Activated CD8-positive, alpha-beta memory T cell treated with anti-CD3 and anti-CD28 coated beads for 24 hours (primary cell): Measurements from ENCODE around the gene GUCD1.

Source experiments
- DNase-seq: peaks from one replicate; pipeline ENCODE4 v3.0.0-alpha.2; 2020

GUCD1 gene

GRCh38 chr22:24523873-24524272 is 31.1 kb downstream of the GUCD1 start:
- DNase-seq = no peak

GRCh38 chr22:24521791-24522245 is 33.1 kb downstream of the GUCD1 start:
- DNase-seq = peak; percentile 69

GRCh38 chr22:24519496-24519895 is 35.4 kb downstream of the GUCD1 start:
- no peak for DNase-seq

GRCh38 chr22:24518771-24519485 is 36.0 kb downstream of the GUCD1 start:
- DNase-seq = no peak

- no peak for DNase-seq
Observed at GRCh38 chr22:24518228-24518627, 36.7 kb downstream of the GUCD1 start.

- no peak for DNase-seq
Observed at GRCh38 chr22:24517446-24517845, 37.5 kb downstream of the GUCD1 start.

- no peak for DNase-seq
Observed at GRCh38 chr22:24516301-24516737, 38.6 kb downstream of the GUCD1 start.

- DNase-seq = no peak
Observed at GRCh38 chr22:24515027-24515338, 40.0 kb downstream of the GUCD1 start.

- DNase-seq = no peak
Observed at GRCh38 chr22:24514241-24515026, 40.5 kb downstream of the GUCD1 start.

- no peak for DNase-seq
Observed at GRCh38 chr22:24513378-24514240, 41.3 kb downstream of the GUCD1 start.

GRCh38 chr22:24512043-24512442 is 42.9 kb downstream of the GUCD1 start:
- DNase-seq = no peak

- no peak for DNase-seq
Observed at GRCh38 chr22:24510637-24511625, 44.0 kb downstream of the GUCD1 start.

- DNase-seq = no peak
Observed at GRCh38 chr22:24507716-24508115, 47.2 kb downstream of the GUCD1 start.

- no peak for DNase-seq
Observed at GRCh38 chr22:24506802-24507438, 48.0 kb downstream of the GUCD1 start.

GRCh38 chr22:24504956-24505736 is 49.8 kb downstream of the GUCD1 start:
- DNase-seq = no peak

GRCh38 chr22:24504540-24504939 is 50.4 kb downstream of the GUCD1 start:
- no peak for DNase-seq

GRCh38 chr22:24503843-24504338 is 51.0 kb downstream of the GUCD1 start:
- DNase-seq = no peak

GRCh38 chr22:24503137-24503842 is 51.6 kb downstream of the GUCD1 start:
- DNase-seq = peak; percentile 86

- no peak for DNase-seq
Observed at GRCh38 chr22:24502541-24502940, 52.4 kb downstream of the GUCD1 start.

- DNase-seq = no peak
Observed at GRCh38 chr22:24502034-24502433, 52.9 kb downstream of the GUCD1 start.
